Urothelium cell line (cell line): ENCODE measurements around the gene PHF21B.

Experiments used
- DNase-seq: peaks from one replicate; pipeline ENCODE4 v3.0.0; 2011; ENCODE audit warnings: low spot score, mixed read lengths
- FAIRE-seq: peaks from 2 replicates; lab custom pipeline; 2011; peaks lifted over from hg19 to GRCh38; lab: Jason Lieb, UNC

PHF21B gene

DNA sequence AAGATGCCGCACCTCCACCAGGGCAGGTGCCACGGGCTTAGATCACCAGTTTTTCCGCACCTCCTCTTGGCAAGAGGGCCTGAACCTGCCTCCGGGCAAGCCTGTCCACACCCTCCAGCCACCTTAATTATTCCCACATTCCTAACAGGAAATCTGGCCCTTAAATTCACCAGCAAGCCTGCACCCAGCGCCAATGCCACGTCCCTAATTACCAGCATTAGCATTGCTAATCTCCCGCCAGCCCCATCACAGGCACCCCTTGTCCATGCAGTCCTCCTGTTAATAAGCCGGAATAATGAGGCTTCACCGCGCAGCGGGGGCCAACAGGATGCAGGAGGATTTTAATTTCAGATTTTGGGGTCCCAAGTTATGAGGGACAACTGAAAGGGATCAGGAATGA is 69.7 kb downstream of the PHF21B start:
- no peak for FAIRE-seq
- no peak for DNase-seq

DNA sequence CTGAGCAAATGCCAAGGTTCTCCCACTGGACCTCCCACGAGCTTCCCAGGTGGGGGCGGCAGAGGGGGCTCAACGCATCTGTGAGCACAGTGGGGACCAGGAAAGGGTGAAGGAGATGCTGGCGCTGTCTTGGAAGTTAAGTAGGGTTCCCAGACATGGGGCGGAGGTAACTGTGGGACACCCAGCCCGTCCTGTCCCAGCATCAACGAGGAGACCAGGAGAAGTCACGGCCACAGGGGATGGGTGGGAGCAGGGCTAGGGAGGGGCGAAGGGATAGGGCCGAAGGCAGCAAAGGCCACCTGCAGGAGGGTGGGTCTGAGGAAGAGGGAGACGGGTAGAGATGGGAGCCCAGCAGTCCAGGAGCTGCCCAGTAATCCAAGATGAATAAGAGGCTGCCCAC is 70.4 kb downstream of the PHF21B start:
- no peak for FAIRE-seq
- no peak for DNase-seq

DNA sequence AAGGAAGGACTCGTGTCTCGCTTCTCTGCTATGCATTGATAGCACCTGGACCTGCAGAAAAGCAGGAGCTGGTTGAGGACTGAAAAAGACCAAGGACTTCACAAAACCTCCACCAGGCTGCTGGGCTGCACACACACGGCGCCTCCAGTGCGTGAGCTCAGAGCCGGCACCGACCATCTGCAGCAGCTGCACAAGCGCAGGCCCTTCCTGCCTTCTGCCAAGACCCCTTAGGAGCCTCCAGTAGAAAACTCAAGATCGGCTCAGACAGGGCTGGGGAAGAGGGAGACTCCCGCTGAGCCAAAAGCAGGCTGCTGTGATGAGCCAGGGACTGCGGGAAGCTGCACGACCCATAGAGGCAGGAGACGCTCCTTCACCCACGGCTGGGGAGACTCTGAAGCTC is 70.9 kb downstream of the PHF21B start:
- DNase-seq, result no peak
- no peak for FAIRE-seq

DNA sequence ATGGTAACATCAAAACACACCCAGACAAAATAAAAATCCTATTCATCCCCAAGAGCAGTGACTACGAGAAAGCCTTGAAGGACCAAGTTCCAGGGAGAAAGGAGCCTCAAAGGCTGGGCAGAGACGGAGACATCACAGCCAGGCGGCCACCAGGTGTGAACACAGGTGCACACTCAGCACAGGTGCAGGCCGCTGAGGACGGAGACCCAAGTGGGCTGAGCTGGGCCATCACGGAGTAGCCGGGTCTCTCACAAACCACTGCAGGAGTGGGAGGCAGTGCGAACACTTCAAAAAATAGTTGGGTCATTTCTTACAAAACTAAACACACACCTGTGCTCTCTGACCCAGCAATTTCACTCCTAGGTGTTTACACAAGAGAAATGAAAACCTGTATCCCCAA is 72.6 kb downstream of the PHF21B start:
- no peak for FAIRE-seq
- DNase-seq, result no peak

DNA sequence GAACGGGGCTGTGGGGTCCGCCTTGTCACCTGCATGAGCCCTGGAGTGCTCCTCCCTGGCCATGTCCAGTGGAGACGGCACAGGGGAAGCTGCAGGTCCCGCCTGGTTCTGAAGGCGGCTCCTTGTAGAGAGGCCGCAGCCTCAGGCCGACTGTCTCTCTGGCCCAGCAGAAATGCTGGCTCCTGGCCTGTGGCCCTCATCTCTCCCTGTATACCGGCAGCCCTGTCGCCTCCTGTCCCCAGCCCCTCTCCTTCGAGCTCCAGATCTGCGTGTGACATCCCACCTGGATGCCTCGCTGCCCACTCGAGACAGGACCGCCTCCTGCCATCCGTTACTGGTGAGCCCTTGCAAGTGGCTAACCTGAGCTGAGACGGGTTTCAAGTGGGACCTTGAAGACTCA is 73.6 kb downstream of the PHF21B start:
- FAIRE-seq (no peak), DNase-seq (no peak)

DNA sequence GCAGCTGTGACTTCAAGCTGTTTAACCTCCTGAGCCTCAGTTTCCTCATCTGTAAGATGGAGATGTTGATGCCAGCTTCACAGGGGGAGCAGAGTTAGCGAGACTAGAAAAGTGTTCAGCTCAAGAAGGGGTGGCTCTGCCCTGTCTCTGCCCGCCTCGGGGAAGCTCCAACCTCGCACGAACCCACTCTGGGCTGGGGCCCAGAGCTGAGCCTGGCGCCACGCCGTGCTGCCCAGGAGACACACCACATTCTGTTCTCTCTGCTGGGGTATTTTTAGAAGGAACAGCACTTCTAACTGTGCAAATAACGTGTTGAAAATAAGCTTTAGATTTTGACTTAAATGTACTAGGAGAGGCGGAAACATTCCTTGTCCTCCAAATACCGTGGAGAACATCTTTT is 74.1 kb downstream of the PHF21B start:
- FAIRE-seq (no peak), DNase-seq (no peak)

DNA sequence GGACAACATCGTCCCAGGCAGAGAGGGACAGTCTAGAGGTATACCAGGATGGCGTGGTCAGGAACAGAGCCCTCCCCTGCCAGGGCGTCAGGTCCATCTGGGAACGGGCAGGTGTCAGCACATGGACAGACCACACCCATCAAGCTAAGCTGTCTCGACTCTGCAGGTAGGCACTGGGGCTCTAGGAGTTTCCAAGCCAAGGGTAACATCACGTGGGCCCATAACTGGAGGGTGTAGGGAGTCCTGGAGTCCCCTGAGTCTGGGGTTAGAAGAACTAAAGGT is 75.4 kb downstream of the PHF21B start:
- no peak for FAIRE-seq
- DNase-seq, result no peak

DNA sequence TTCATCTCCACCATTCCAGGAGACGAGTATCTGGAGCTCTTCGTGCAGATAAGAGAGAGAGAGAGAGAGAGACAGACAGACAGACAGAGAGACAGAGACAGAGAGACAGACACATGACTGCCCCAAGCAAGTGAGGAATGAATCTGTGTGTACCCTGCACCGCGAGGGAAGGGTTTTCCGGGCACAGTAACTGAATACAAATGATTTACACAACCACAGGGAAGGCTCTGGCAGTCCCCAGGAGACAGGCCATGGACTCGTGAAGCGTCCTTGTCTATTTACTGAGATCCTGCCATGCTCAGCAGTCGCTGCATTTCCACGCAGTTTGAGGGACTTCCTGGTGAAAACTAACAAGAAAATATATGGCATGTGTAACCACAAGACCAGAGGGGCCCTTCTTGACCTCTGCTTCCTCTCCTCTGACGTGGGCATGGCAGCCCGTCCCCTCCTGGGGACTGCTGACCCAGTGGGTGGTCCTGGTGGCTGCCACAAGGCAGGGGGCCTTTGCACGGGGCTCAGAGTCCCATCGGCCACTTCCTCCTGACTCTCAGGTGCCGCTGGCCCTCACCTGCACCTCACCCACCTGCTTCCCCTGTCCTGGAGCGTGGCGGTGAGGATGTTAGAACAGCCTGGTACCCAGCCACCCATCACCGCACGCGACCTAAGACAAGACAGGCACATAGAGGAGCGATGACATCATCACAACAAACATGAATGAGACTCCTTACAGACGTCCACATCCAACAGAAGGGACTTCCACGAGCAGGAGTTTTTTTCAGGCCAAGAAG is 75.9 kb downstream of the PHF21B start:
- no peak for FAIRE-seq
- no peak for DNase-seq

DNA sequence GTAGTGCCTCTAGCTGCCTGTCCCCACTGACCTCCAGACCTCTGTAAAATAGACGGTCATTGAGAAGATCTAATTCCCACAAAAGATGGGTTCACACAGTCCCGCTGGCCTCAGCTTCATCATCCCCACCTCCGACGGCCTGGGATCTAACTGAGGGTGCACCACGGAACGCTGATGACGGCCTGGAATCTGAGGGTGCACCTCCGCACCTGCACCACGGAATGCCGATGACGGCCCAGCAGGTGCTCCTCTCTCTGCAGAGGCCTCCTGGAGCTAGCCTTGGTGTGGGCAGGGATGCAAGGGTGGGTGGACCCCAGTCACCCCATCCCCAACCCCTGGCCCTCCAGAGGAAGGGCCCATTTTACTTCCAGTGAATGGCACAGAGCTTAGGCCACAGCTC is 77.3 kb downstream of the PHF21B start:
- DNase-seq, result no peak
- no peak for FAIRE-seq

DNA sequence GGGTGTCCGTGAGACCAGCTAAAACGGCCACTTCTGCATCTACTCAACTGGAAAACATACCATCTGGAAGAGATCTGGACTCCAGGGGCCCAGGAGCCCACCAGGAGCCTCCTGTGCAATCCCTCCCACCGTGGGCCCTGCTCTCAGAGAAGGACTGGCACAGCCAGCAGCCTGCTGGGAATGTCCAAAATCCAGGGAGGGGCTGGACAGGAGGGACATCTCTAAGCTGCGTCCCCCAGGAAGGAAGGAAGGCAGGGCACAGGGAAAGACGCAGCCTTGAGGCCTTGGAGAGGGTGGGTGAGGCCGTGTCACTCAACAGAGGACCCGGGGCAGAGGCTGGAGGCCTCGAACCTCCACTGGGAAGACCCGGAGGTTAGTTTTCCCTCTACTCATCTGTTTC is 78.0 kb downstream of the PHF21B start:
- FAIRE-seq (no peak), DNase-seq (no peak)

DNA sequence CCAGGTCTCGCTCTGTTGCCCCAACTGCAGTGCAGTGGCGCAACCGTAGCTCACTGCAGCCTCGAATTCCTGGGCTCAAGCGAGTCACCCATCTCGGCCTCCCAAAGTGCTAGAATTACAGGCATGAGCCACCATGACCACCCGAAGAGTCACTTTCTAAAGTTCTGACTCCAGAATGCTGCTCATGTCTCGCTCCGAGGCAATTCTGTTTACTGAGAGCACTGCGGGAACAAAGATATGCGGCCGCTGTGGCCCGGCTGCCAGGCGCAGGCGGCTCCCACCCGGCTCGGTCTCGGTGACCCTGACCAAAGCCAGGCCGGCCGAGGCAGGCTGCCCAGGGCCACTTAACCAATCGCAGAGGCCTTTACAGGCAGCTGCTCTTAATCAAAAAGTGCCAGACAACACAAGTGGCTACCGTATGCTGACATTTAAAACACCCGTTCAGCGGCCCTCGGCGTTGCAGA is 78.7 kb downstream of the PHF21B start:
- FAIRE-seq, result no peak
- no peak for DNase-seq

DNA sequence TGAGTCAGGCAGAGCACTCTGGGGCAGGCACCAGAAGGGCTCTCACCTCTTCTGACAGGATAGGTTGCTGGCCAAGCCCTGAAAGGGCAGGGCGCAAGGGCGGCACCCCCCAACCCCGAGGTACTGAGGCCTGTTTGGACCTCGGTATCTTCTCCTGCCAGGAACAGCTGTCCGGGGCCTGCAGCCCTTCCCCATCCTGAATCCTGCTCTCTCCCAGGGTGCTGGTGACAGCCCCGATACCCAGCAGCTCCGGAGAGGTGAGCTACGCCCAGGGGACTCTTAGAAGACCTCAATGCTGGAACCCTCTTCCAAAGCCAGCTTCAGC is 79.1 kb downstream of the PHF21B start:
- DNase-seq (no peak), FAIRE-seq (no peak)

DNA sequence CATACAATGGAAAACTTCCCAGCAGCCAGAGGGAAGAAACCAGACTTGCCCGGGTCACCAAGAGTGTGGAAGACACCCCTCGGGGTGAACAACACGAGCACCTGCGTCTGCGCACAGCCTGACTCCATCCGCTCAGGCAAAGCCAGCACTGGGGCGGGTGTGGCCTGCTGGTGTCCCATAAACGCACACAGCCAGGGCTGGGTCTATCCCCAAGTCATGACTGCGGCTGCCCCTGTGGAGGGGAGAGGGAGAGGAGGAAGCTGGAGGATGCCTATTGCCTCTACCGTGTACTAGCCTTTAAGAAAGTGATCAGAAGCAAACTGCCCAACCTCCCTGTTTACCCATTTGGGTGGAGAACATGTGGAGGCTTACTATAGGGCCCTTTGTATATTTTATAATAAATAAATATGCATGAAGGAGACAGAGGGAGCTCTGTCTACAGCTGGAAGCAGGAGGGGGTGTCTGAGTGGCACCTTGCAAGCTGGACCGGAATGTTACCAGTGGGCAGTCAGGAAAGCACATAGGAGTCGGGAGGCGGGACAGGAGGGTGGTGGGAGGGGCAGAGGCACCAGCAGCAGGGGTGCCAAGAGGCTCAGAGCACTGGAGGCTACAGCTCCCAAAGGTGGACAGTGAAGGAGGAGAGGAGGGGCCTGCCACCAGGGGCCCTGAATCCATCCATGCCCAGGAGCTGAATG is 79.6 kb downstream of the PHF21B start:
- FAIRE-seq (no peak), DNase-seq (no peak)

DNA sequence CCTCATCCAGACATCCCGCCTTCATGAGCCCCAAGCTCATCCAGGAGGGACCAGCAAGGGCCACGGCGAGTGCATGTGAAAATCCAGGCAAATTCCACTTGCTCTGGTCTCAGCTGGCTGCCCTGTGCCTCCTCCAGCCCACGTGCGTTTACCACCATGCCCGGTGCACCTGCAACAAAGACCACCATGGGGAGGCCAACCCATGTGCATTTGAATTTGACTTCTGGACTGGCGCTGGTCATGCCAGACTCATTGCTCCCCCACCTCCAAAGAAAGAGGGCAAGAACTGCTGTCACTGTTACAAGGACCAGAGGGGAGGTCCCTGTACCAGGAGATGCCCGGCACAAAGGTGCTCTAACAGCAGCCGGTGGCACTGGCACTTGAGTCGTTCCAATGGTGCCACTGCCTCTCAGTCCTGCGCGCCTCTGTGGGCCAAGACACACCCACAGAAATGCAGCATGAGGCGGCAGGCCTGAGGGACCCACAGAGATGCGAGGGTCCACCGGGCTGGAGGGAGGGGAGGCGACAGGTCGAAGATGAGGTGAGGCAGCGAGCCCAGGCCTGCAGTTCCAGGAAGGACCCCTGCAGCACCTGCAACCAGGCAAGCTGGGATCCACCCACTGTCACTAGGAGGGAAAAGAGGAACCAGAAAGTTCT is 80.3 kb downstream of the PHF21B start:
- FAIRE-seq, result no peak
- DNase-seq, result no peak

DNA sequence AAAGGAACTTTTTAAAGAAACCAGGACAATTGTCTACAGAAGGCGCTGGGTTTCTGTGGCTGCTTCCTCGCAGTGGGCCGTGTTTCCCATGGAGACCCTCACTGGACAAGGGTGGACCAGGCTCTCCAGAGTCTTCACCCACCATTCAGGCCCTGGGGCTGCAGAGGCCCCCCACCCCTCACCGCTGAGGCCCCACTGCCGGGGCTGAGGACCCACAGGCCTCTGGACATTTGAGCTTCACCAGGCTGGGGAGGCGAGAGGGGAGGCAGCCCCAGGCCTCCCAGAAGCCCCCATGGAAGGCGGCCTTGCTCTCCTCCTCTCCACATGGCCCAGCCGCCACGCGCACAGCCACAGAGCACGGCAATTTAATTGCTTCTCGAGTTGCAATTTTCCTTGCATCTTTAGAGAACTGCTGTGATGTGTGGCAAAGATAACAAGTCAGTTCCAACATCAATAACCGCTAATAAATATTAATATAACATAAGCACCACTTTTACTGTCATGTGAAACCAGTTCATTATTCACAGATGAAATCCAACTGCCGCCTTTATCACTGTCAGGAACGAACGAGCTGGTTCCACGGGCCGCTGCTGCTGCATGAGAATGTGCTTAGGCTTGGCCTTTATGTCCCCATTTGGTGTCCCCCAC is 81.0 kb downstream of the PHF21B start:
- DNase-seq (no peak), FAIRE-seq (no peak)

DNA sequence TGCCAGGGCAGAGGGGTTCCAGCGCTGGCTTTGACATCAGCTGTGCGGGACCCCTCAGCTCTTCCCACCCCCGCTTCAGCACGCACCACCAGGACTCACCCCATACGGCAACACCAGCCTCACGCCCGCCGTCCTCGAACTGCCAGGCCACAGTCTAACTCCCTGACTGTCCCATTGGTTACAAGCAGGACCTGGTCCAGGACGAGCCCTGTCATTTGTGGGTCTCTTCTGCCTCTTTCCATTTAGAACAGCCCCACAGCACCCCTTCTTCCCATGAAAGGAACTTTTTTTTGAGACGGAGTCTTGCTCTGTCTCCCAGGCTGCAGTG is 81.7 kb downstream of the PHF21B start:
- FAIRE-seq, result peak; percentile 76
- no peak for DNase-seq

DNA sequence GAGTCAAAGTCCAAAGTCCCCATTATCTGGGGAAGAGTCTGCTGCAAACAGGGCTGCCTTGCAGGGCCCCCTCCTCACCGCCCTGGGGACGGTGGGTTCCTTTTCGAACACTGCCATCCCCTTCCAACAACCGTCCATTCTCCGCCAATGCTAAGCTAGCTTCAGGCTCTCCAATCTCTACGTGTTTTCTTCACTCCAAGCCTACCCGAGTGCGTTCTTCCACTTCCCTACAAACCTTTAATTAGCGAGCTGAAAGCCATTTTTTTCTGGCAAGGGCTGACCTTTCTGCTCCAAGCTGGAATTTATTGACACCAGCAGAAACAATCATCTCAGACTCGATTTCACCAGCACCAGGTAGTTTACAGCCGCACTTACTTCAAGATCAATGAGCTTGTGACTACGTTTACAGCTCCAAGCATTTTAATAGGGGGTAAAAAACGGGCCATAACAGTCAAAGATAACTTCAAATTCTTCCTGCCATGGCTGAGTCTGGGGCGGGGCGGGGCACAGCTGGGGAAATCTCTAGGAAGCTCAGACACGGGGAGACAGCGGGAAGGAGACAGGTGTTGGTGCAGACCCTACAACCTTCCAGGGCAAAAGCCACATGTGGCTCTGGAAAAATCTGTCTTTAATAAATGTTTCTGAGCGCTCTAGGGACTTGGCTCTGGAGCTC is 82.2 kb downstream of the PHF21B start:
- FAIRE-seq, result no peak
- no peak for DNase-seq

DNA sequence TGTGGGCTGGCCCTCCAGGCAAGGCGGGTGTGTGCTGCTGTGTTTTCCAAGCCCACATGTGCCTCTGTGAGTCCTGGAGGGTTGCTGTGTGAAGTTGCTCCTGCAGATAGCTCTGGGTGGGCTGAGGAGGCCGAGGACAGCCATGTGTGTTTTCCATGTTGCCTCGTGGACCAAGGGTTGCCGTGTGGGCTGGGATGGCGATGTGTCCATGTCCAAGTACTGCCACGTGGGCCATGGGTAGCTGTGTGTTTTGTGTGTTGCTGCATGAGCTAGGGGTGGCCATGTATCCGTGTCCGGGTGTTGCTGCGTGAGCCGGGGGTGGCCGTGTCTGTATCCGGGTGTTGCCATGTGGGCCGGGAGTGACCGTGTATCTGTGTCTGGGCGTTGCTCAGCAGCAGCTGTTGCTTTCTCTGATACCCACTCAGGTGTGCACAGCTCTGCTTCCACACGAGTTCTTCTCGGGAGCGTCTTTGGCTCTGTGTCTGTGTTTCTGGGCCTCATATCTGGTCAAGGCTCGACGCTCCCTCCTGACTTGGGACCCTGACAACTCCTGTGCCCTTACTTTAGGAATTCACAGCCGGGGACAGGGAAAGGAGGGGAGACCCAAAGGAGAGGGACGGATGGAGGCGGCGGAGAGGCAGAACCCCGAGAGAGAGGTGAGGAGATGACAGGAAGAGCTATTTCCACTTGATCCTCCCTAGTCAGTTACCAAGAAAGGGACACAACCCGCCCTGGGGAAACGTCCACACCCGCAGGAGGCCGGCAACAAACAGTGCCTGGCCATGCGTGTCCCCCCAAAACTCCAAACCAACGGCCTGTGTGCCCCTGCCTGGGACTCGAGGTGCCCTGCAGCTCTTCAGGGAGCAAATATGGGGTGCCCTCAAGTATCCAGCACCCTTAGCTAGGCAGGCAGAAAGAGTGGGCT is 83.1 kb downstream of the PHF21B start:
- DNase-seq (no peak), FAIRE-seq (peak; percentile 85)

DNA sequence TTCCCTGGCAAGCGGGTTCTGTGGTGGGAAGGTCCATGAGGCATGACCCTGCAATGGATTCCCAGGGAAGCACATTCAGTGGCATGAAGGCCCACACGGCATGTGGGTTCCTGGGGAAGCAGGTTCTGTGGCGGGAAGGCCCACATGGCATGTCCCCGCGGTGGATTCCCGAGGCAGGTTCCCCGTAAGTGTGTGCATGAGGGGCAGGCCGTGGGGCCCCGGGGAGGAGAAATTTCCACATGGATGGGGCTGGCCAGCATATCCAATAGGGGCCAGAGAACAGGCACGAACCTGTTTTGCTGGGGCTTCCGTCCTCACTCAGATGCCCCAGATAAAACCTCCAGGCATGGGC is 83.7 kb downstream of the PHF21B start:
- FAIRE-seq, result no peak
- DNase-seq, result no peak

DNA sequence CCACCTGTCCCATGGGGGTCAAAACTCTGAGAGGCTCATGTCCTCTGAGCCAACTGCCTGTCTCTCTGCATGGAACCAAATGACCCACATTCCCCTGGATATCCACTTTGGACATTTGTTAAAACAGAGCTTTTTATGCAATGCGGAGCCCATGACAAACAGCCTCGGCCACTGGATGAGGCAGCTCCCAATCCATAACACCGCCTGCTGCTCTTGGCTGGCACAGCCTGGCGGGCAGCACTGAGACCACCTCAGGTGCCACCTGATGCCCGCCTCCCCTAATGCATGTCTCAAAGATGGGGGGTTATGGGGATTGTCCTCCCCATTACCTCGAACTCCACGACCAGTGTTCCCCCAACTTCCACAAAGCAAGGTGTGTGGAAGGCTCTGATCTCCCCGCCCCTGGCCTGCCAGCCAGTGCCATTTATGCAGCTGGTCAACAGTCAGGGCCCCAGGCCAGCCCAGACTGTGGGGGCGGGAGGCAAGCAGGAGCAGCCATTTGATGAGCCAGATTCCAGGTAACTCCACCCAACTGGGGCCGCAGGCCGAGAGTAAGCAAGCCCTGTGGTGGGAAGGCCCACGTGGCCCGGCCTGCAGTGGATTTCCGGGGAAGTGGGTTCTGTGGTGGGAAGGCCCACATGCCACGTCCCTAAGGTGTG is 84.2 kb downstream of the PHF21B start:
- FAIRE-seq (no peak), DNase-seq (no peak)
